Prostate gland (tissue), 2 donors: ENCODE data around the gene XXYLT1. TPM values are rescaled to one million over a fixed set of nuclear protein-coding genes. Genes with fewer than 3 reads are reported as not detected.

ENCODE experiments used
- DNase-seq: peaks from one replicate; pipeline ENCODE4 v3.0.0-alpha.2; 2019; ENCODE audit warnings: low spot score
- H3K27ac ChIP-seq, 2 donors: fragments of 200-600 bp; sonication (generic); 2 replicates each; pipeline ENCODE4 v1.5.1; 2017 to 2019
- H3K27me3 ChIP-seq: fragments of 200-600 bp; sonication (generic); replicated peaks from 2 replicates; pipeline ENCODE4 v1.5.1; 2019; ENCODE audit not compliant: insufficient read depth
- H3K36me3 ChIP-seq, 2 donors: fragments of 200-600 bp; sonication (generic); 1 replicate in 1 of 2; 2 replicates in 1 of 2; pipeline versions ENCODE4 v1.5.1 to v1.8.1; 2017 to 2019
- H3K4me1 ChIP-seq: fragments of 200-600 bp; sonication (generic); replicated peaks from 2 replicates; pipeline ENCODE4 v1.5.1; 2019
- H3K4me3 ChIP-seq, 2 donors: fragments of 200-600 bp; sonication (generic); 2 replicates each; pipeline ENCODE4 v1.5.1; 2017 to 2019
- H3K9me3 ChIP-seq: fragments of 200-600 bp; sonication (generic); 2 replicates; pipeline ENCODE4 v1.5.1; 2017
- CTCF ChIP-seq, 4 experiments: fragments of 200-600 bp in 2 of 4; fragments of 450-650 bp in 2 of 4; sonication (generic) in 2 of 4; IDR thresholded peaks; 1 replicate in 3 of 4; 2 replicates in 1 of 4; pipeline ENCODE4 v1.5.1; 2016 to 2019; ENCODE audit warnings: antibody characterized with exemption in 4 of 4, mild to moderate bottlenecking in 2 of 4, moderate library complexity in 2 of 4
- POLR2A ChIP-seq: fragments of 450-650 bp; IDR thresholded peaks from one replicate; pipeline ENCODE4 v1.6.1; 2016; ENCODE audit warnings: antibody characterized with exemption, mild to moderate bottlenecking
- POLR2AphosphoS5 ChIP-seq: sonication (generic); formaldehyde crosslinking; IDR thresholded peaks from one replicate; pipeline ENCODE4 v1.6.1; 2017; ENCODE audit warnings: antibody characterized with exemption
- WGBS: methylation state at CpG from one replicate; pipeline ENCODE4 v1.1.5; 2018; 5-methylcytosine and 5-hydroxymethylcytosine counted together
- intact Hi-C: fragments of 100-400 bp; cut with DNase I; formaldehyde crosslinking; loops from one replicate; pipeline ENCODE4 v1.14.2; 2022
- total RNA-seq, 2 donors: library from RNA; depleted of rRNA; stranded (reverse); fragments of >200 nt; gene quantifications; one replicate each; pipeline ENCODE4 v1.1.0, GENCODE V29; 2016

The XXYLT1 gene
- total RNA-seq, 2 donors from 2014 or later, result 14.9 to 22.7 TPM

DNA sequence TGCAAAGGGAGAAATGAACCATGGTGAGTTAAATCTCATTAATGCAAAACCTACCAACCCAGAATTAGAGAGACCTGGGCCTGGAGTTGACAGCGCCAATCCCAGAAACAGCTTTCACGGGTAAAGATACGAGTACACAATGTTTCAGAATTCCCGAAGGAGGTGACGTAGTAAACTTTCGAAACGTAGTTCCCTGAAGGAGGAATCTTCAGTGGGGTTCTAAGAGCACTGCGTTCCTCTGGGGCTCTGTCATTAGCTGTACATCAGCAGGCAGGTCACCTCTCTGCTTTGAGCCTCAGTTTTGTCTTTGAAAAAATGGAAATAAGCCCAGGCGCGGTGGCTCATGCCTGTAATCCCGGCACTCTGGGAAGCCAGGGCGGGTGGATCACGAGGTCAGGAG, 152.3 kb downstream of the XXYLT1 start:
- H3K27me3 ChIP-seq, result no peaks in the 10 kb centered on the region
- TF ChIP-seq POLR2AphosphoS5, result no peak
- TF ChIP-seq CTCF (IDR thresholded peaks at IDR 0.05), result no peak
- TF ChIP-seq POLR2A, result no peak
- no peak overlapping the region for H3K27ac ChIP-seq
- WGBS, result 84% methylated on average over 13 of the region's 13 CpGs
- H3K4me3 ChIP-seq, result no peak overlapping the region
- no peaks in the 10 kb centered on the region for H3K4me1 ChIP-seq
- no peak for DNase-seq
- no peaks in the 10 kb centered on the region for H3K9me3 ChIP-seq
- no peaks in the 10 kb centered on the region for H3K36me3 ChIP-seq
- intact Hi-C loops, result loop anchor here (5.0 kb wide), 1 partner anchor 34 kb away; no protein-coding TSS in a partner anchor

GRCh38 chr3:195117978-195118581, 152.9 kb downstream of the XXYLT1 start:
- Histone ChIP-seq H3K4me3 (no peak overlapping the region), H3K4me1 (no peaks in the 10 kb centered on the region), H3K27me3 (no peaks in the 10 kb centered on the region), H3K9me3 (no peaks in the 10 kb centered on the region), H3K27ac (no peak overlapping the region), H3K36me3 (no peaks in the 10 kb centered on the region)
- no peak for TF ChIP-seq POLR2A
- TF ChIP-seq CTCF (IDR thresholded peaks at IDR 0.05), result no peak
- no peak for TF ChIP-seq POLR2AphosphoS5
- no peak for DNase-seq
- intact Hi-C loops, result loop anchor here (5.0 kb wide), 1 partner anchor 34 kb away; no protein-coding TSS in a partner anchor
- WGBS, result 74% methylated on average over 10 of the region's 10 CpGs

- no peak for TF ChIP-seq CTCF (IDR thresholded peaks at IDR 0.05)
- TF ChIP-seq POLR2A, result no peak
- TF ChIP-seq POLR2AphosphoS5, result no peak
- intact Hi-C loops, result loop anchor here (5.0 kb wide), 1 partner anchor 36 kb away; no protein-coding TSS in a partner anchor
- Histone ChIP-seq H3K27me3 (no peaks in the 10 kb centered on the region), H3K36me3 (no peaks in the 10 kb centered on the region), H3K4me3 (no peak overlapping the region), H3K4me1 (no peaks in the 10 kb centered on the region), H3K27ac (no peak overlapping the region), H3K9me3 (no peaks in the 10 kb centered on the region)
- no peak for DNase-seq
- 58% methylated on average over 5 of the region's 5 CpGs for WGBS
Observed at GRCh38 chr3:195116407-195117185, 154.4 kb downstream of the XXYLT1 start.

- peaks cover 5% of the 10 kb centered on the region for H3K4me1 ChIP-seq
- H3K9me3 ChIP-seq, result no peaks in the 10 kb centered on the region
- H3K27me3 ChIP-seq, result no peaks in the 10 kb centered on the region
- H3K4me3 ChIP-seq, result no peak overlapping the region
- no peaks in the 10 kb centered on the region for H3K36me3 ChIP-seq
- H3K27ac ChIP-seq, result no peak overlapping the region
- TF ChIP-seq CTCF (IDR thresholded peaks at IDR 0.05), result no peak
- TF ChIP-seq POLR2AphosphoS5, result no peak
- TF ChIP-seq POLR2A, result no peak
- WGBS, result 83% methylated on average over 24 of the region's 24 CpGs
- intact Hi-C loops, result loop anchor here (5.0 kb wide), 1 partner anchor 36 kb away; no protein-coding TSS in a partner anchor
- no peak for DNase-seq
Observed at GRCh38 chr3:195115600-195116406, 155.2 kb downstream of the XXYLT1 start.
